NCI-H1105 (cell line): ENCODE data around the gene RIPOR2.

ENCODE experiments used
- DNase-seq: peaks from one replicate; lab custom pipeline; 2025; lab: John Stamatoyannopoulos, UW

Gene RIPOR2

DNA sequence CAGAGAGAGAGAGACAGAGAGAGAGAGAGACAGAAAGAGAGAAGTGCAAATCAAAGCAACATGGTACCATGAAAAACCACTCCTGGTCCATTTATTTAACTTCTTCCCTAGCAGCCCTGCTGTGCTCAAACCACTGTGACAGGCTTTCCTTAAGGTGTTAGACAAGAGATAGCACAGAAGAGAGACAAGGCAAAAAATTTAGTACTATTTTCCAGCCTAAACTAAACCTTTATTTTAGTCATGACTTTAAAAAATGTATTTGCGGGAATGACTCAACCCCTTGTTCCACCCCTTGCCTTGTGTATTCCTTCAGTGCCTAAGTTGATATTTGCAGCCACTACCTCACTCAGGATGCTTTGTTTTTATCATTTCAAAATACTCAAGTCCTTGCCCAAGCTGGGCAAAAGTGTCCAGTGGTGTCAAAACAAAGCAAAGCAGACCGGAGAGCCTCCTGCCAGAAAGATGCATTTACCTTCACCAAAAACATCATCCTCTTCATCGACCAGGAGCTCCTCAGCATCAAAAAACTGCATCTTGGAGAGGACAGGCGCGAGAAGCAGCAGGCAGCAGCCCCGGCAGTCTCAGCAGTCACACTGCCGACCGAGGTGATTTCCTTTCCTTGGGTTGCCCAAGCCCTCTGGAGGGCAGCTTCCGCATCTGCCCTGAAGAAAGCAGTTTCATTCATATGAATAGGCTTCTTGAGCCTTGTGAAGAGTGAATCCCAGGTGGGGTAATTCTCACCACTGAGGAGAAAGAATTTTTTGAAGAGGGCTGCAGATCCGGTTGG, at the start of gene RIPOR2:
Gene RIPOR2 (minus strand): TSS at position 595 of the 787 bp plus-strand sequence. CDS start 62 bp downstream, at position 533.
- no peak for DNase-seq

GRCh38 chr6:24985323-24985722, 49.6 kb upstream of the RIPOR2 start:
- no peak for DNase-seq

- DNase-seq = no peak
Measured at GRCh38 chr6:24982231-24982630, 46.5 kb upstream of the RIPOR2 start.

DNA sequence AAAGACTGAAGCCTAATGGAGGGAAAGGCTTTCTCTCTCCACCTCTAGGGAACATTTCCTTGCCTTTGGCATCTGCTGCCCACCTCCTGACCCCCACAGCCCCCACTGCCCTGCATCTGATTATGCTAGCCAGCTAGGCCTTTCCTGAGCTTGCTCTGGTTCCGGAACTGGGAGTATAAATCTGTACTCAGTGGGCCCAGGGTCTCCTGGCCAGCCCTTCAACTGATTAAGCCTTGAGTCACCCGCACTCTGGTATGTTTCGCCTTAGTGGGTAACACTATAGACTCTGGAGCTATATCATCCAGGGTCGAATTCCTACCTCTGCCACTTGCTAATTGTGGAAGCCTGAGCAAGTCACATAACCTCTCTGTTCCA, 45.6 kb upstream of the RIPOR2 start:
- no peak for DNase-seq

DNA sequence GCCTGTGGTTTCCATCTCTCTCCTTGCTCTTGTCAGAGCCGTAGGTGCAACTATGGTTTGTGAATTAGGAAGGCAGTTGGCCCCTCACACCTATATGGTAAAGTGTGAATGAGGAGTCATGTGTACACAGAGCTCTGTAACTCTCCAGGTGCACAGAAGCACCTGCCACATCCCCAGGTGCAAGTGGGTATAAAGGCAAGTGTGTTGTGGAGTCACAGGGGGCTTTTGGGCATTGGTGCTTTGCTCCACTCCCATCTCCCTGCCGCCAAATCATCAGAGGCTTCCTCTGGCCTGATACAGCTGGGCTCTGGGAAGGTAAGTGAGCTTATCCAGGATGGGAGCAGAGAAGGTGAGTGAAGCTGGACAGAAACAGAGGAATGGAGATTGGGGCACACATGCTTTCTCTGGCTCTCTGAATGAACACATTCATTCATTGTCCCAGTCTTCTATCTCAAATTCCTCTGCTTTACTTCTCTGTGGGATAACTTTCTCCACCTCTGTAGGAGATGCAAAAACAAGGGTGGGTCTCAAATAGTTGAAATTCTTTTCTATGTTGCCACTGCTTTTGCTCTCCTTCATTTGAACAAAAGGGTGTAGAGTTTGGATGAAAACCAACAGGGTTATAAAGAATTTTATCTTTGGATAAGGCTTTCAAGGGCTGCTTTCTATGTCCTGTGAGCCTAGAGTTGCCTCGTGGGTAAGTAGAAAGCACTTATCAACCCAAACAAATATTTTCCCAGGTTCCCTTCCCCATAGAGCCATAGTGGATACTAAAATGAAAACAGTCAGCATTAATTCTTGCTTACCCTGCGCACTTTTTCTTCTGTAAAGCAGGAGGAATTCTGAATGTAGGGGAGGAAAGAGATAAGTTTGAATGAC, 45.0 kb upstream of the RIPOR2 start:
- peak; percentile 39 for DNase-seq

DNA sequence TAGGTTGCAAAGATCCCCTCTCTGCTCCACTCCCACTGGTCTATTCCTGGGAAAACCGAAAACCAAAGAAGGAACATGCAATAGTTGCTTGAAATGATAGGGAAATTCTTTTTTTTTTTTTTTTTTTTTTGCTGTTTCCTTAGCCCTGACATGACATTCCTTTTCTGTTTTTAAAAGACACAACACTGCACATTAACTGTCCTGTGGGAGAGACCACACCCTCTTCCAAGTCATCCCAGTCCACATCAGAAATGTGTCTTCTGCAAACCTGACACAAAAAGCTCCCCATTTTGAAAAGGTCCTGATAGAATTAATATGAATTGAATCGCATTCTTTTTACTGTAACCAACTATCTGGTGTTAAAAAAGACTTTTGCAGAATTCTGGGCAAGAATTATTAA, 43.4 kb upstream of the RIPOR2 start:
- no peak for DNase-seq

DNA sequence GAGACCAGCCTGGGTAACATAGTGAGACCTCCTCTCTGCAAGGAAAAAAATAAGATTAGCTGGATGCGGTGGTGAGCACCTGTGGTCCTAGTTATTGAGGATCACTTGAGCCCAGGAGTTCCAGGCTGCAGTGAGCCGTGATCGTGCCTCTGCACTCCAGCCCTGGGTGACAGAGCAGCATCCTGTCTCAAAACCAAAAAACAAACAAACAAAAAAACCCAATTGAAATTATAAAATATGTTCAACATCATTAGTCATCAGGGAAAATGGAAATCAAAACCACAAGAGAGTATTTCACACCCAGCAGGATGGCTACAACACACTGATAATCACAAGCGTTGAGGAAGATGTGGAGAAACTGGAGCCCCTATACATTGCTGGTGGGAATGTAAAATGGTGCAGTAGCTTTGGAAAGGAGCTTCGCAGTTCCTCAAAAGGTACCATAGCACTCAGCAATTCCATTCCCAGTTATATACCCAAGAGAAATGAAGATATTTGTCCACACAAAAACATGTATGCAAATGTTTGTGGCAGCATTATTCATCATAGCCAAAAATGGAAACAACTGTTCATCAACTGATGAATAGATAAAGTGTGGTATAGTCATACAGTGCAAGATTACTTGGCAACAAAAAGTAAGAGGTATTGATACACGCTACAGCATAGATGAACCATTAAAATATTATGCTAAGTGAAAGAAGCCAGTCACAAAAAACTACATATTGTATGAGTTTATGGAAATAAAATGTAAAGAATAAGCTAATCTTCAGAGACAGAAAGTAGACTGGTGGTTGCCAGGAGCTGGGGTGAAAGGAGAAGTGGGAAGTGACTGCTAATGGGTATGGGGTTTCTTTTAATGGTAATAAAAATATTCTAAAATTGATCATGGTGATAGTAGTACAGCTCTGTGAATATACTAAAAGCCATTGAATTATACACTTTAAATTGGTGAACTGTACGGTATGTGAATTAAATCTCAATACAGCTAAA, 38.7 kb upstream of the RIPOR2 start:
- no peak for DNase-seq

DNA sequence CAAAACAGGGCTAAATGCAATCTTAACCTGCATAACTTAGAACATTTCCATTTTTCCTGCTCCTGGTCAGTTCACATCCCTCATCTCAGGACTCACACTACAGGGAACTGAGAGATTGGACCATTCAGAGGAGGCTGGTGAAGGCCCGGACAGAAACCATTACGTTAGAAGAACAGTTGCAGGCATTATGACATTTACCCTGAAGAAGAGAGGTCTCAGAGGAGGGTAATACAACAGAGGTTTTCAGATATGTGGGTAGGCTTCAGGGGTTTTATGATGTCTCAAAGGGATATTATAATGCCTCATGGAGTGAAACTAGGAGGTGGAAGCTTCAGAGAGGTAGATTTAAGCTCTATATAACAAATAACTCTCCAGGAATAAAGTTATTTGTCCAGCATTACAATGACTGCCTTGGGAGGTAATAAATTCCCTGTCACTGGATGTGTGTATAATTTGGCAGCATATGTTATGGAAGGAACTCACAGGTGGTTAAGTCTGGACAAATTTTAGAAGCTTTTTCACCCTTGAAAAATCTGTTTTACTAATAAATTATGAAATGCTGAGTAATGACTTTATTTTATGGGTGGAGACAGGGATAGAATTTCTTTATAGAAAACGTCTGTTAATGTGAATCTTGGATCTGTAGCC, 36.7 kb upstream of the RIPOR2 start:
- no peak for DNase-seq

DNA sequence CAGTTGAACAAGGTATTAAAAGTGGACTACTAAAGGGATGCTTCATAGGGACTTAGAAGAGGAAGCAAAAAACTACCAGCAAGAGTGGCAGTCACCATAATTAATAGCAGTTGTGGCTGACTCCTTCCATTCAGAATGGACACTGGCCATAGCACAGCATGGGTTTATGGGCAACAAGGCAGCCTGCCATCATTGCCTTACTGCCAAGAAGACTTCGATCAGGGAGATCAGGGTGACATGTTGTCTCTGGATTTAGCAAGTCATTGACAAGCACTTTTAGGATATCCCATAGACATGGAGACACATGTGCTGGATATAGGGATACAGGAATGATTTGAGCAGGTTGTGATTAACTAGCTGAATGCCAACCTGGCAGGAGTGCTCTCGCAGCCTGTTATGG, 35.3 kb upstream of the RIPOR2 start:
- DNase-seq = no peak

DNA sequence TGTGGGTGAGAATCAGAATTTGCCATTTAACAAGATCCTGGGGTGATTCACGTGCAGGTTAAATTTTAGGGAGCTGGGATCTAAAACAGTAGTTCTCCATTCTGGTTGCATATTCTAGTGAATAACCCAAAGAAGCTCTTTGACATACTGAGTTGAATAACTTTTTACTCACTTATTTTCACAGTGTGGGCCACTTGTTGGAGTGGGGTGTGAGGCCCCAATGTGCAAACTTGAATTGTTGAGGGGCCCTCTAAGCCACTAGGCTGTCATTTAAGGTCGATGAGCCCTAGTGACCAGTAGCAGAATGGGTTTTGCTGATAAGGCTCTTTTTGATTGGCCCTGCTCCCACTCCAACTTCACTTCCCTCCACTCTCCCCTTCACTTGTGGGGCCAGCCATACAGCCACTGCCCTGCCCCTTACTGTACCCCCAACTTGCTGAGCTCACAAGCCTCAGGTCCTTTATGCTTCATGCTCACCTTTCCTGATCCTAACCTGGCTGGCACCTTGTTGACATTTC, 33.6 kb upstream of the RIPOR2 start:
- DNase-seq = no peak

DNA sequence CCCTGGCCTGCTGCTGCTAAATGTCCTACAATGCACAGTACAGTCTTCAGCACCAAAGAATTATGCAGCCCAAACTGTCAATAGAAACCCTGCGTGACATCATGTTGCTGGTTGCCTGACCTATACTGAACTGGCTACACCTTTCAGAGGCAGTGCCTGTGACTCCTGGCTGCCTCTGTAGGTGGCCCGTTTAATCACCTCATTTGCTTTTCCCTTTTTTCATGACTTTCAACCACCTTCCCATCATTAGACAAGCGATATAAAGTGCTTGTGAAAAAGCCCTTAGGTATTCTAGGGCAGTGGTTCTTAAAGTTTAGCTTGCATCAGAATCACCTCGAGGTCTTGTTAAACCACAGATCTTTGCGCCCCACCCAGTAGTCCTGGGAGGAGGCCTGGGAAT, 33.0 kb upstream of the RIPOR2 start:
- no peak for DNase-seq

DNA sequence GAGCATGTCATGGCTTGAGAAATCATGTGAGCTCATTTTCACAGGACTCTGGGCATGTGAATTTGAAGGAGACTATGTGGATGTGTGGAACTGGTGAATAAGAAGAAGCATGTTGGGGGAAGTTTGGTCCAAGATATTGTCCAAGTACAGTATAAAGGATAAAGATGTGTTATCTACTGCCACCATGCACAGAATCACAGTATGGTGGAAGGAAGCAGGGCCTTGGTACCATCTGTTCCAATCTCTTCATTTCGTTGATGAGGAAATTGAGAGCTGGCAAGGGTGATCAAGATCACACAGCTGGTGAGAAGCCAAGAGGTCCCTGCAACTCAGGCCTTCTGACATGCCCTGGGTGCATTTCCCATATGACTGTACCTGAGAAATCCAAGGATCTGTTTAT, 31.5 kb upstream of the RIPOR2 start:
- DNase-seq = no peak

DNA sequence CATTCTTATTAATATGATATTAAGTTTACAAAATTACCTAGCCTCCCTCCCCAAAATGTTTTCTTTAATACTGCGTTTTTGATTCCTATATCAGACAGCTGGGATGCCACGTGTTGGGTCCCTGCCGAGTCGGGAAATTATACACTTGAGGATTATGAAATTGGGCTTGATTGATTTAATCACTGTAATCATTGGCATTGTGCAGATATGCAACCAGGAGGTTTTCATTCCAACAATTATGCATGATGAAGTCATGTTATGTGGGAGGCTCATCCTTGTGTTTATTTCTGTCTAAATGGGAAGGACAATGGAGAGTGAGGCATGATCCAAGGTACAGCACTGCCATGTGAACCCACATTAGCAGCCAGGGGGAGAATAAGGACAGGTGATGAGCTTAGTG, 30.6 kb upstream of the RIPOR2 start:
- peak; percentile 9 for DNase-seq

GRCh38 chr6:24963887-24964570, 28.3 kb upstream of the RIPOR2 start:
- DNase-seq = no peak

DNA sequence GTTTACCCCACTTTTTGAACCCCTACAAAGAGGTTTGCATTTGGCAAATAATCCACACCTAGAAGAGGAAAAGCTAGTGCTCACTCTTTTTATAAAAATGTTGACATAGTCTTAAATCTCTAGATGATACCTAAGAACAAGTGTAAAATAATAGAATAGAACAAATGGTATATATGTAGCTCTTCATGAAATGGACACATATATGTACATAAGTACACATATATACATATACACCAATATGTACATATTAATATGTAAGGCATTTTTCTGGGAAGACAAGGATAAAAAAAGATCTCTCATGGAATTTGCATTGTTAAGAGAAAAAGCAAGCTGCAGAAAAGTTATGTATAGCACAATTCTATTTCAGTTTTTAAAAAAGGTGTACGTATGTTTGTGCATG, 27.6 kb upstream of the RIPOR2 start:
- no peak for DNase-seq

DNA sequence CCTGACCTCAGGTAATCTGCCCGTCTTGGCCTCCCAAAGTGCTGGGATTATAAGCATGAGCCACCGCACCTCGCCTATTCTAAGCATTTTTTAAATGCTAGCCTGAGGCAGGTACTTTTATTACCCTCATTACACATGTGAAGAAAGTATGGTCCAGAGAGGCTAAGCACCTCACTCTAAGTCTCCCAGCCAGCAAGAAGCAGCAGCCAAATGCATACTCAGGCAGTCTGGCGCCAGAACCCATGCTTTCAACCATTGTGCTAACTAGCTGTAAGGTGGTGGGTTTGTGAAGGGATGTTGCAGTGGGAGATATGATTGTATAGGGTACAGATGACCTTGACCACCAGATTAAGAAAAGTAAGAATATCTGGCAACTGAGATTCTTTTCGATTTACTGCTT, 26.1 kb upstream of the RIPOR2 start:
- DNase-seq = no peak

- DNase-seq = no peak
Measured at GRCh38 chr6:24960991-24961475, 25.3 kb upstream of the RIPOR2 start.

GRCh38 chr6:24959319-24959718, 23.6 kb upstream of the RIPOR2 start:
- no peak for DNase-seq

GRCh38 chr6:24957199-24957598, 21.4 kb upstream of the RIPOR2 start:
- DNase-seq = no peak

DNA sequence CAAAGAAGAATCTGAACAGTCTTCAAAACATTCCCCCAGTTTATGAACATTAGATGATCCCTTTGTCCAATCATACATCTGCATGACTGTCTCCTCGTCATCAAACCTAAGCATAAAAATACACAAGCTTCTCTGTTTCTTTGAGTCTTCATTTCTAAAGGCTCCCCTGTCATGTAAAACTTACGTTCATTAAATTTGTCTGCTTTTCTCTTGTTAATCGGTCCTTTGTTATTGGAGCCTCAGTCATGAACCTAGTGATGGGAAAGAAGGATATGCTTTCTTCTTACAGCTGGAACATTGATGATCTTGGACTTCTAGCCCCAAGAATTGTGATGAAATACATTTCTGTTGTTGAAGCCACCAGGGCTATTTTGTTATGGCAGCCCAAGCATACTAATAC, 18.0 kb upstream of the RIPOR2 start:
- DNase-seq = no peak
